WI38 (cell line): ENCODE data around the gene RIMBP2.
"Not testable (repeated sequence)": the region's sequence is repeated elsewhere in the genome, so short reads cannot be mapped to it uniquely, and the experiment has no call there.

Experiments
- H3K4me3 ChIP-seq: 2 replicates; pipeline ENCODE4 v1.5.1; 2011; ENCODE audit warnings: low read depth, mild to moderate bottlenecking, control low read depth, low read length
- TF ChIP-seq, protein P1 (sequence below): IDR thresholded peaks from 2 replicates; pipeline ENCODE4 v1.5.1; 2012; ENCODE audit warnings: low read depth, mild to moderate bottlenecking, control low read depth, low read length

The RIMBP2 gene

GRCh38 chr12:130761537-130762318 lies 45.6 kb upstream of the RIMBP2 start:
- no peak overlapping the region for H3K4me3 ChIP-seq
- TF ChIP-seq, protein P1, sequence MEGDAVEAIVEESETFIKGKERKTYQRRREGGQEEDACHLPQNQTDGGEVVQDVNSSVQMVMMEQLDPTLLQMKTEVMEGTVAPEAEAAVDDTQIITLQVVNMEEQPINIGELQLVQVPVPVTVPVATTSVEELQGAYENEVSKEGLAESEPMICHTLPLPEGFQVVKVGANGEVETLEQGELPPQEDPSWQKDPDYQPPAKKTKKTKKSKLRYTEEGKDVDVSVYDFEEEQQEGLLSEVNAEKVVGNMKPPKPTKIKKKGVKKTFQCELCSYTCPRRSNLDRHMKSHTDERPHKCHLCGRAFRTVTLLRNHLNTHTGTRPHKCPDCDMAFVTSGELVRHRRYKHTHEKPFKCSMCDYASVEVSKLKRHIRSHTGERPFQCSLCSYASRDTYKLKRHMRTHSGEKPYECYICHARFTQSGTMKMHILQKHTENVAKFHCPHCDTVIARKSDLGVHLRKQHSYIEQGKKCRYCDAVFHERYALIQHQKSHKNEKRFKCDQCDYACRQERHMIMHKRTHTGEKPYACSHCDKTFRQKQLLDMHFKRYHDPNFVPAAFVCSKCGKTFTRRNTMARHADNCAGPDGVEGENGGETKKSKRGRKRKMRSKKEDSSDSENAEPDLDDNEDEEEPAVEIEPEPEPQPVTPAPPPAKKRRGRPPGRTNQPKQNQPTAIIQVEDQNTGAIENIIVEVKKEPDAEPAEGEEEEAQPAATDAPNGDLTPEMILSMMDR, result peak; percentile 54; the same call in 1 of the 2 replicates

DNA sequence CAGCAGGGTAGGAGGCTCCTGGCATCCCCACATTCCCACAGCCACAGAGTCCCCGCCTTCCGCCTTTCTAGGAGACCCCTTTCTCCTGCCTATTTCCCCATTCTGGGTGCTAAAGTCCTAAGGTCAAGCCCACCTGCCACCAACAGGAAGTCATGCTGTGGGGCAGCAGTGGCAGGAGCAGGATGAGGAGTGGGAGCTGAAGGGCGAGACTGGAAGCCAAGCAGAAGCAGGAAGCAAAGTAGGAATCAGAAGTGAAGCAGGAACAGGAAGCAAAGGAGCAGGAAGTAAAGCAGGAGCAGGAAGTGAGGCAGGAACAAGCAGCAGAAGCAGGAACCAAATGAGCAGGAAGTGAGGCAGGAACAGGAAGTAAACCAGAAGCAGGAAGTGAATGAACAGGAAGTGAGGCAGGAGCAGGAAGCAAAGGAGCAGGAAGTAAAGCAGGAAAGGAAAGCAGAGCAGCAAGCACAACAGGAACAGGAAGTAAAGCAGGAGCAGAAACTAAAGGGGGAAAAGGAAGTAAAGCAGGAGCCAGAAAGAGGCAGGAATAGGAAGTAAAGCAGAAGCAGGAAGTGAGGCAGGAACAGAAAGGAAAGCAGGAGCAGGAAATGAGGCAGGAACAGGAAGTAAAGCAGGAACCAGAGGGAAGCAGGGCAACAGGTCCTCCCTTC lies 38.3 kb upstream of the RIMBP2 start:
- H3K4me3 ChIP-seq, result no peak overlapping the region
- TF ChIP-seq, protein P1, result no peak

- TF ChIP-seq, protein P1, result no peak
Observed at GRCh38 chr12:130752692-130753230, 36.7 kb upstream of the RIMBP2 start.

DNA sequence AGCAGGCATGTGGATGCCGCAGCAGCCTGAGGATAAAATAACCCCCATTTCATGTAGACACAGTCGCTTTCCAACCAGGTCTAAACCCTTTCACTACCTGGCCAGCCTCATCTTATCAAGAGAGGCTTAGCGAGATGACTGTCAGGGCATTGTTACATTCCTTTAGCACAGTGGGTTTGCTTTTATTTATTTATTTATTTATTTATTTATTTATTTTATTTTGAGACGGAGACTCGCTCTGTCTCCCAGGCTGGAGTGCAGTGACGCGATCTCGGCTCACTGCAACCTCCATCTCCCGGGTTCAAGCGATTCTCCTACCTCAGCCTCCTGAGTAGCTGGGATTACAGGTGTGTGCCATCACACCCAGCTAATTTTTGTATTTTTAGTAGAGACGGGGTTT lies 35.9 kb upstream of the RIMBP2 start:
- not testable (repeated sequence) for H3K4me3 ChIP-seq

More at GRCh38 chr12:130752692-130753230, 36.7 kb upstream of the RIMBP2 start:
- H3K4me3 ChIP-seq, result no peak overlapping the region

GRCh38 chr12:130748786-130749185 lies 32.7 kb upstream of the RIMBP2 start:
- TF ChIP-seq, protein P1, result no peak
- no peak overlapping the region for H3K4me3 ChIP-seq

DNA sequence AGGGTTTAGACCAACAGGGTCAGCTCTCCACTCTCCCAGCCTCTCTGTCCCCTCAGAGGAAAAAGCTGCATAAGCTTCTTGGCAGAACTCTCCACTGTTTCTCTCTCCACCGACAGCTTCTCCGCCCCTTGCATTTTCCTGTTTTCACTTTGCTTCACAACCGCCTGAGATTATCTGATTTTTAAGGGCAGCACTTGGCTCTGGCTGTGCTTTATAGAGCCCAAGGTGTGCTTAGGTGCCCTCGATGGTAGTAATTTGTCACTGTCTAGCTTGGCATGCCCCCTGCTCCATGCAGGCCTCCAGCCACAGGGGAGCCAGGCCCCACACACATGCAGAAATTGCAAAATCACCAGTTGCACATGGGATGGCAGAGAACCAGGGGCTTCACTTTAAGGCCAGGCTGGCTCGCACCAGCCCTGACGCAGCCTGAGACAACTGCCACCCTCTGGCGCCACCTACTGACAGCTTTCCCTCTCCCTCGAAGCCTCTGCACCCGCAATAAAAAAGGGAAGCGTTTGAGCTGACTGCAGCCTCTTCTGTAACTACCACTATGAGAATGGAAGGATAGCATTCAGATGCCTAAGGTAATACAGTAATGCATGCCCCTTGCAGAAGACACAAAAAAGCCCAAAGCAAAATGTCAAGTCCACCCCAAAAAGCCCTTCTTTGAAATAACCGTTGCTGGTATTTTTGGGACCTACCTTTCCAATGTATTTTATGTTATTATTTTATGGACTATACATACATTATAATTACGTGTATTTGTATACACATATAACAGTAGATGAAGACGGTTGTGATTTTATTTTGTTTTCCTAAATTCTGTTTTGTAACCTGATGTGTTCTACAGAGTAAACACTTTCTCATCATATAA lies 32.0 kb upstream of the RIMBP2 start:
- no peak overlapping the region for H3K4me3 ChIP-seq
- TF ChIP-seq, protein P1, result peak; percentile 93

DNA sequence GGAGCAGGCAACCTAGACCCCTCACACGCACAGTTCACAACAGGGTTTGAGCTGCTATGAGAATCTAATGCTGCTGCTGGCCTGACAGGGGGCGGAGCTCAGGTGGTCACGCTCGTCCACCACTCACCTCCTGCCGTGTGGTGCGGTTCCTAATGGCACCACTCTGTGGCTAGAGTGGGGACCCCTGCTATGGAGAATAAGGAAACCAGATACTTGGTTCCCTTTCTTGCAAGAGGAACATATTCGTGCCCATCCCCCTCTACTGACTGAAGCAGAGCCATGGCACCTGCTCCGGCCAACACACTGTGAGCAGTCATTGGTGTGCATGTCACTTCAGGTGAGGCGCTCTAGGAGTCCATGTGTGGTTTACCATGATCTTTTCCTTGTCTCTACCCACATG lies 30.4 kb upstream of the RIMBP2 start:
- TF ChIP-seq, protein P1, result no peak
- H3K4me3 ChIP-seq, result no peak overlapping the region
